Measurements from ENCODE around the gene CCDC181.
"Not testable (repeated sequence)": the region's sequence is repeated elsewhere in the genome, so short reads cannot be mapped to it uniquely, and the experiment has no call there.

CCDC181 gene

DNA sequence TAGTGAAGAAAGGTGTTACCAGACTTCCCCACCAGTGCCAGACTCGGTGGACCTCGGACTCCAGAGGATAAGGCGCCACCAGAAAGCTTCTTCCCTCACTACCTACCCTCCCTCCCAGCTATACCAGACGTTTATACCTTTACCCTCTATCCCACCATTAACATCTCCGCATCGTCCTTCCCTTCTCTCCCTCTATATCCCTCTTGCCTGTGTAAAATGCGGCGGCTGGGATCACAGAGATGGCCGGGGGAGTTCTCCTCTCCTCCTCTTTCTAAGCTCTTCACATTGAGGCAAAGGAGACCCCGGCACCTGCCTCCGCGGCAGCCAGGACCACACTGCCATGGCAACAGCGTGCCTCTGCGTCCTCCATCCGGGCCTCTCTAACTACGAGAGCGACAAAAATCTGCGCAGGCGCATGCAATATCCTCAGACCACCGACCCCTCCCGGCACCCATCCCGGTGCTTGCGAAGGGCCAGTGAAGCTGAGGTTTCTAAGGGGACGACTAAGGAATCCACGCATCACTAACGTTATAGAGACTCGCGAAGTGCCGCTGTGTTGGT lies at the start of gene CCDC181:
TSS of gene CCDC181 (minus strand) at position 394 of the 561 bp plus-strand sequence. CDS start 2,547 bp downstream, outside the sequence.
- FAIRE-seq: no peak

DNA sequence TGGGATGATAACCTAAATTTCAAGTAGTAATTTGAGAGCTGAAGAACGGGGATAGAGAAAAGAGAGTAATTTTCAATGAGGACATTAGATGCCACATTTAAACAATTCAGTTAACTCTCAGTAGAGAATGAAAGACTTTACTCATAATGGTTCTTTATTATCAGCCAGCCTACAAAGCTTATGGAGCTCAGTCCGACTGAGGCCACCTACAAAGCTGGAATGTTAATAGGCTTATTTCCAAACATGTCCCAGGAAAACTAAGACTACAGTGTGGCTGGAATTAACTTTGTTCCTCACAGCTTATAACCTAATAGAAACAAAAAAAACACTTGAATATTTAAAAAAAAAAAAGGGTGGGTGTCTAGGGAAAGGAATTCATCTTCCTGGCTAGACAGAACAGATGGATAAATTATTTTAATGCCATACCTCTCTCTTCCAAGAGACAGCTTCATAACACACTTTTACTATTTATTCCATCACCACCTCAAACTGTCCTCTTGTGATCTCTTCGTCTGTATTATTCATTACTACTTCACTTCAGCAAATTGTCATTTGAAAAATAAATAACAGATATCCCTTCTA lies 48.6 kb upstream of the CCDC181 start:
- FAIRE-seq: no peak

DNA sequence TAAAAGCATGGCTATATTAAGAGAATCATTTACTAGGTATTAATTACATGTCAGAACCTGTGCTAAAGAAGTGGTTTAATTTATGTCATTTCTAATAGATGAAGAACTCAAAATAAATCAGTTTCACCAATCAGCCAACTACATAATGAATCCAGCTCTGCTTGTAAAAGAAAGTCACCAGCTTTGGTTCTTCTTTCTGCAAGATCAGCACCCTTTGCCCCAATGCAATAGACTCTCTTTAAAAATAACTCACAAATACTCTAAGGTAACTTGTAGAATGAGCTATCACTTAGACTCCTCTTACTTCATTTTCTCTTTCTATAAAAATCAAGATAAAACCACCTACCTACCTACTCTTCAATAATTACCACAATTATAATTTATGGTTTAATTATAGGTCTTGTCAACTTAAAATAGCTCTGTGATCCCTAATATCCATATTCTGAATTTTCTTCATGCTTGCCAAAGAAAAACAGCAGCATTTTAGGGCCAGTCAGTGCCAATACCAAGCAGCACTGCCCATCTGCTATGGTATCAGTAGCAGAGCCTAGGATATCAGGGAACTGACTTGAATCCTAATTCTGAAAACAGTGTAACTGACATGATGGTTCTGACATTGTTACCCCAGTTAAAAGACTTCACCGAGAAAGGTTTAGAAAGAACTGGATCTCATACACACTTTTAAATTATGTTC lies 47.2 kb upstream of the CCDC181 start:
- no peak for FAIRE-seq

DNA sequence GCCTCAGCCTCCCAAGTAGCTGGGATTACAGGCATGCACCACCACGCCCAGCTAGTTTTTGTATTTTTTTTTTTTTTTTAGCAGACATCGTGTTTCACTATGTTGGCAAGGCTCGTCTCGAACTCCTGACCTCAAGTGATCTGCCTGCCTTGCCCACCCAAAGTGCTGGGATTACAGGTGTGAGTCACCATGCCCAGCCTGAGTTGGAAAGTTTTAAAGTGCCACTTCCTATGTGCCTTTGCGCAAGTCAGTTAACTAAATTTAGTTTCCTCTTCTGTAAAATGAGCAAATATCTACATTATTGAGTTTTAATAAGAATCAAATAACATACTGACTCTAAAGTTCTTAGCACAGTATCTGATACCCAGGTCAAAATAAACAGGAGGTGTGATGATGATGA lies 46.1 kb upstream of the CCDC181 start:
- no peak for FAIRE-seq

DNA sequence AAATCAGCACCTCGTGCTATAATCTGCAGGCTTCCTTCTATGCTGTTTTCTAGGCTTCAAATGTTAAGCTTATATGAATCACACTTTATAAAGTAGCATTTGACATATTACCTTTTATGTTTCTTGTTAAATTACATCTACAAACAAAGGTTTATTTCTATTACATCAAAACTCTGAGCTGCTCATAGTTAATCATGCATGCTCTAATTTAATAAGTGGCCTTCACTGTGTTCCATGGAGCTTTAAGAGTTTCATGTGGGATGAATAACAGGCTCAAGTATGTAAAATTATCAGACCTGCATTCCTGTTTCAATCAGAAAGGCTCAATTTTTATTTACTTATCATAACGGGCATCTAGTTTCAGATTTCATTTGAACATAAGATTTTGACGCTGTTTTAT lies 45.5 kb upstream of the CCDC181 start:
- FAIRE-seq: no peak

DNA sequence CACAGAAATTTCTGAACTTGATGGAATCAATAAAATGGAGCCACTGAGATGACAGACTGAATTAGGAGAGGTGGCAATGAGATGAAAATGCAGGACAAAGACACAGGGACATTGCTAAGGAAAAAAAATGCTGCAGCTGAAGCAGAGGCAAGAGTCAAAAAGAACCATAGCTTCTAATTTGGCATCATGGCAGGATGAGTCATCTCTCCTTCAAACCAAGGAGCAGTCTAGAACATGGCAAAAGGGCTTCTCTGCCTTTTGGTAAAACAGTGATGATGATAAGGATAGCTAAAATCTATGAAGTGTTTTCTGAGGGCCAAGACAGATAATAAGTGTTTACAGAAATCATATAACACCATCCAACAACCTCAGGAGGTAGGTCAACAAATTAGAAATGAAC lies 41.7 kb upstream of the CCDC181 start:
- FAIRE-seq: no peak

DNA sequence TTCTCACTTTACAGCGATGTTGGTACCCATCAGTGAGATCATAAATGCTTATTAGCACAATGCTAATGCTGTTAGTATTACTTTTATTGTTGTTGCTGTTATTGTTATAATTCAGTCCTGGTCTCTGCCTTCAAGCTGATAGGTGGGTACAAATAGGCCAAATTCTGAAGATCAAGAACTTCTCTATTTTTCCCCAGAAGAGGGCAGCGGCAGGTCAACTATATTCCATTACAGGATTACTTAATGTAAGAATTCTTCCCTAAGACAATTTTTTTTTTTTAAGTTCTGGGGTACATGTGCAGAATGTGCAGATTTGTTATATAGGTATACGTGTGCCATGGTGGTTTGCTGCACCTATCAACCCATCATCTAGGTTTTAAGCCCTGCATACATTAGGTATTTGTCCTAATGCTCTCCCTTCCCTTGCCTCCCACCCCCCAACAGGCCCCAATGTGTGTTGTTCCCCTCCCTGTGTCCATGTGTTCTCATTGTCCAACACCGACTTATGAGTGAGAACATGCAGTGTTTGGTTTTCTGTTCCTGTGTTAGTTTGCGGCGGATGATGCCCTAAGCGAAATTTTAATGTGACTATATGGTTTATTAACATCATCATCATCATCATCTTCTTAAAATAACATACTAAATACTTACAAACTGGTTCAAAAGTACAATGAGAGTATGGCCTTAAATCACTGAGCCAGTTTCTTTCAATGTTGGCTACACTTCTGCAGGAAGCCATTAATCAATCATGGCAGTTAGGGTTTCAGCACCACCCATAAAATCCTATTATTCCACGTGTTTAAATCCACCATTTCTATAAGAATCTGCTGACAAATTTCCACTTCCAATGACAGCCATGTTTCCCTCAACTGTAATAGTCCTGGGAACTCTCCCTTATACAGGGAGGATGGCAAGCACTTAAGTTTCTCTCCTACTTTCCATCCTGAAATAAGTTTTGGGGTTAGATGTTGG lies 39.3 kb upstream of the CCDC181 start:
- FAIRE-seq: peak; percentile 90

DNA sequence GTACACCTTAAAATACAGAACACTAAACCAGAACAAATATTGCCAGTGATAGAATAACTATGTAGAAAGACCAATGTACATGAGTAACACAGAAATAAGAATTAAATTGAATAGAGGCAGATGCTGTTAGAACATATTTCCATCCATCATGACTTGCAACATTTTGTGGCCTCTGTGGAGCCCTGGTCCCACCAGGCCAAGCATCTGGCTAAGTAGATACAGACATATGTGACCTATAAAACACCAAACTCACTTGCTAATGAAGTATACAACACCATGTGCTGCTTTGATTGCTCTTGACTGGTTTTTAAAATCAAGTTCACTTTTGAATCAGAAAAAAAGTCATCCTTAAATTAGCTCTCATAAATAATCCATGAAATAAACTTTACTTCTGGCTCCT lies 38.0 kb upstream of the CCDC181 start:
- FAIRE-seq: no peak

DNA sequence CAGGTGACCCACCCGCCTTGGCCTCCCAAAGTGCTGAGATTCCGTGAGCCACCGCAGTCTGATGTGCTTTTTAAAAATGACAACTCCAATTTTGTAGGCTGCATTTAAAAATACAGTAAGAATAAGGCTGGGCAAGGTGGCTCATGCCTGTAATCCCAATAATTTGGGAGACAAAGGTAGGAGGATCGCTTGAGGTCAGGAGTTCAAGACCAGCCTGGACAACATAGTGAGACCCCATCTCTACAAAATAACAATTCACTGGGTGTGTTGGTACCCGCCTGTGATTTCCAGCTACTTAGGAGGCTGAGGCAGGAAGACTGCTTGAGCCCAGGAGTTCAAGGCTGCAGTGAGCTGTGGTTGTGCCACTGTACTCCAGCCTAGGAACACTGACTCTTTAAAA lies 35.1 kb upstream of the CCDC181 start:
- FAIRE-seq: no peak

DNA sequence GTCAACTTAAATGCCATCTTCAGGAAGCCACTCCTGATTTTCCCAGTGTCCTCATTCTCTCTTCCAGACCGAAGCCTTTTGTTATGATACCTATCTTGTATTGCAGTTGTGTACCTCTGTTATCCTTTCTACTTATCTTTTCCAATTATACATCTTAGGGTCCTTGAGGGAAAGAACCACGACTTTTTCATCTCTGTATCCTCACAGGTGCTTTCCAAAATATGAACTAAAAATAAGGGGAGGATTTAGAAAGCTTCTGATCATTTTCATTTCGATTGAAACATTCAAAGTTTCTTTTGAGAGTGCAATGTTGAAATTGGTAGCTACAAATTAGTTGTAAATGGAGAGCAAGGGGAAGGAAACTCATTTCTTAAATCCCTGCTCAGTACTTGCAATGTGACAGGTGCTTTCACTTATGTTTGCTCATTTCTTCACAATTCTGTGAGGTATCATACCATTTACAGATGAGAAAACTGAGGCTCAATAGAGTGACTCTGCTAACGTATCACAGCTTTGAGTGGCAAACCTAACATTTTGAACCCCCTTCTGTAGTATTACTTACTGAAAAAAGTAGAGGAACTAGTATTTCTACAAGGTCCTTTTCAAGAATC lies 34.2 kb upstream of the CCDC181 start:
- no peak for FAIRE-seq

DNA sequence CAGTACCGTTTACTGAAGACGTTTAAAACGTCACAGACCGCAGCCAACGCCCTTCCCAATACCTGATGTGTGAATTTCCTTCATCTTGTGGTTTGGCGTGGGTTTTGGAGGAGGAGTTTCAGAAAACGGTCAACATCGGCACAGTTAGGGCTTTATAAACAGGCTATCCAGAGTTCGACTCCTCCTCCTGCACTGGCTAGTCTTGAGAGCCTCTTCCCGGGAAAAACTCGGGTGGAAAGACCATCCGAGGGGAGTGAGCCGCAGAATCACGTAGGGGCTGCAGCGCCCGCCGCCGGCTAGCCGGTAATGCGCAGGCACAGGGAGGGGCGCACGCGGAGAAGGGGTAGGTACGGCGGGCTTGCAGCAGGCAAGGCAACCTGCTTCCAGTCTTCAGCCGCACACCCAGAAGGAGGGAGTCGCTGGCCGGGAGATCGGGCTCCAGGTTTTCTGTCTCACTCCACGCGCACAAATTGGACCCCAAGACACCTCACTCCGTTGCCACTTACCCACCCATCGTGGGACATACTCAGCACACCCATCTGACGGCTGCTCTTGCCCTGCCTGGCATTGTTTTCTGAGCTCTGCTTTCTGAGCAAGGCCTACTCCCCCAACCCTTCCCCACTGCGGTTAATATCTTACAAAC lies 33.0 kb upstream of the CCDC181 start:
- no peak for FAIRE-seq

DNA sequence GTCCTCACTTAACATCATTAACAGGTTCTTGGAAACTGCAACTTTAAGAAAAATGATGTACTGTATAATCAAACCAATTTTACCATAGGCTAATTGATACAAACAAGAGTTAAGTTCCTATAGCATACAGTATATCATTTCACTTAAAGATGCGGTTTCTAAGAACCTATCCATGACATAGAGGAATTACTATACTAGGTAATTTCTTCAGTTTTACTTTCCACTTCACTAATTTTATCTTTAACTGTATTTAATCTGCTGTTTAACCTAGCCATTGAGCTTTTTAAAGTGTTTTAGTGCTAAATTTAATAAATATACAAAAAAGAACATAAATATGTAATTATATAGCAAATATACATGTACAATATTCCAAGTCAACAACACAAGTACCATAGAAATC lies 30.2 kb upstream of the CCDC181 start:
- peak; percentile 86 for FAIRE-seq

DNA sequence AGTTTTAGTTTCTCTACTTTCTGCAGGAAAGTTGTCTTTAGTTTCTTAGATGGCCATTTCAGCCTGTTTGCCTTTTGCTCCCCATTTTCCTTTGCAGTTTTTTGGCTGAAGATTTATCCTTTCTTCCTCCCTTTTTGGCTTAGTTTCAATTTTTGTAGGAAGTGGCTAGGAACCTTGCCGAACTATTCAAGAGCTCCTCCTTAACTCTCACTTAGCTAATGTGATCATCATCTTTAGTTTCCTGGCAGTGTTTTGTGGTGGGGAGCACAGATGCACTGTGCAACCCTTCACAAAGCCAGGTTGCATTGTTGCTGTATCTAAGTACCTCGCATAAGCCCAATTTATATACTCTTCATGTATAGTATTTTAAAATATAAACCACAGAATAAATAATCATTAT lies 28.8 kb upstream of the CCDC181 start:
- no peak for FAIRE-seq

DNA sequence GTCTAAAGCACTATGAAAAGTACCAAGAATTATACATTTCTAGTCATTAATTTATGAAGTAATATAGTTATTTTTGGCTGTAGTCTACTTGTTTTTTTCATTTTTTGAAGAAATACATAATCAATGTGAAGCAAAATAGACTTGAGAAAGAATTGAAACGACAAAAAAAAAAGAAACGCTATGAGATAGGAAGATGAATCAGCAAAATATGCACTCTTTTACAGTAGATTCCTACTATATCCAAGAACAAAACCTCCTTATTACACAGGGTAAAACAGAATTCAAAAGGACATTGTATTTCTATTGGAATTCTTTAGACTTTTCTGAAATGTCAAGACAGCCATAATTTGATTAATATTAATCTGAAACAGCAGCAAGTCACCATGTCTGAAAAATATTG lies 25.6 kb upstream of the CCDC181 start:
- FAIRE-seq: peak; percentile 15

DNA sequence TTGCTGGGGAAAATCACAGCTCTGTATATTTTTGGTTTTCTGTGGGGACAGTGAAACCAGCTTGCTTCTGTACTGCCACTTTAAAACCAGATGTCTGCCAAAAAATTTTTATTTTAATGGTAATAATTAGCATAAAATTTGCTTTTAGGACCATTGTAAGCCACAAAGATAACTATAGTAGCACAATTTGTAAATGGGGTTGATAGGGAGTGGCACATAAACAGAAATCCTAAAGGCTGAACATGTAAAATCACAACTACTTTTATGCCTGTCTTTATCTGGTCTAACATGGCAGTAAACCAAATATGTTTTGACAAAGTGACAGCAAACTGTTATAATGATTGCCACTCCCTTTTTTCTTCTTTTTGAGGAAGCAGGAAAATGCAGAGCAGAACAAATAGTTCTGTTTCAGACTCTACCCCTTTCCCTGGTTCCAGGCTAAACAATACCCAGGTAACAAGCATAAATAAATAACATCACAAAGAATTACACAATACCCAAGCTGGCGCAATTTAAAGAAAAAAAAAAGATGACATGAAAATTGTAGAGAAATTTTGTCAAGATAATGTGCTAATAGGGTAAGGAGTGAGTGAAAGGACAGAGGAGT lies 24.0 kb upstream of the CCDC181 start:
- no peak for FAIRE-seq

DNA sequence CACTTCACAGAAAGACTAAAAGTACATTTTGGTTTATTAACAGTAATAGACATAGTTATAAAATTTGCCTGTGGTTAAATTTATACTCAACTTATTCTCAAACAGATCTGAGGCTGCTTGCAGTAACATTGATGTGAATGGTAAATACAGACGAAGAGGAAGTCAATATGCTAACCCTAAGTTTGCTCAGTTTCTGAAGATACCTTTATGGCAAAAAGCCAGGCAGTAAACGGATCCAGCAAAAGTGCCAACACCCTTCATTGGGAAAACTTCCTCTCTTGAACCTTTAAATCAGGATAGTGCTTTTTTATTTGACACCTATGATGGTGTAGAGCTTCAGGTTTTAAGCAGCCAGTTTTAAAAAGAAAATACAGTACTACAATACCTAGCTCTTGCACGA lies 16.6 kb upstream of the CCDC181 start:
- no peak for FAIRE-seq

DNA sequence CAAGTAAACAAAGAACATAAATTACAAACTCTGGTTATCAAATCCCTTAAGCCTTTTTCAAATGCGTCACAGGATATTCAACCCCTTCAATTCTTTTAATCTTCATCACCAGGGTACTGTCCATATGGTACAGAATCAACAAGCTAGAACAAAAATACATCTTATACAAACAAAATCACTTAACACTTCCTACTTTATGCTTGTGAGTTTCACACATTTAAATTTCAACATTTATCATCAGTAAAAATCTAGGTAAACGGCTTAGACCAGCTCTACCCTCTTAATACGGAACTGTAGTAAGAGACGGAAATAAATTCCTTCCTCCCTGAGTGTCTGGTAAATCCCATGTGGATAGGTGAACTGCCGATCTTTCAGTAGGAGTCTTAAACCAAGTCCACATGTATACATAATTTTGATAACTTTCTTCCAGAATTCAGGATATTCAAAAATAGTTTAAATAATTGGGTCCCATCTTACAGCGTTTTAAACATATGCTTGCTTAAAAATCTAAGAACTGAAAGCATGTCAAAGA lies 1.0 kb downstream of the CCDC181 start:
- FAIRE-seq: no peak

DNA sequence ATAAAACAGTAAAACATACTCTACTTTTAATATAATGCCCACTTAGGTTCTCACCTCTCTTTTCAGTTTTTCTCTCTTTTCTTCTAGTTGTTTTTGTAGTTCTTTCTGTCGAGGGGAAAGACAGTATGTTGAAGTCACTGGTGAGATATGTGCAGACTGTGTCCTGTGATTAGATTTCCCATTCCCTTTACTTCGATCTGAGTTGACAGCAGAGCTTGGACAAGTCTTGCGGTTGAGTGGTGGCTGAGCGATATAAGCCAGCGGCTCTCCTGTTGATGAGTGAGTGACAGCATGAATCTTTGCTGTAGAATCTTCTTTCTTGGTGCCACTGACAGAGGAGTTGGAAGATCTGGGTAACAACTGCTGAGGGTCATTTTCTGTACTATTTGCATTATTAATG lies 6.0 kb downstream of the CCDC181 start:
- FAIRE-seq: no peak

DNA sequence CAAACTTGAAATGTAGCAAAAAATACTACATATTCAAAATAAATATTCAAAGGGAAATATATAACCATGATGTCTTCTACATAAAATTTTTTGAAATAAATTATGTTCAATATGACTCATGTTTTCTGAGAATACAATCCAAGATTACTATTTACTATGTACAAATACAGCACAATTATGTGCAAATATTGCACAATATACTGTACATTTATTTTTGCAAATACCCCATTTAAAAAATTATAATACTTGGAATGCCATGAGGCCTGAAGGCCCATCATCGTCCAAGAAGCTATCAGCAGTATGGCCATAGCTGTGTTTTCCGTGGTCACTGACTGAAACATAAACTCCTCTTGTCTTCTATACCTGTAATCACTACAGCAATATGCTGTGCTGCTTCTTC lies 12.3 kb downstream of the CCDC181 start:
- FAIRE-seq: peak; percentile 84

DNA sequence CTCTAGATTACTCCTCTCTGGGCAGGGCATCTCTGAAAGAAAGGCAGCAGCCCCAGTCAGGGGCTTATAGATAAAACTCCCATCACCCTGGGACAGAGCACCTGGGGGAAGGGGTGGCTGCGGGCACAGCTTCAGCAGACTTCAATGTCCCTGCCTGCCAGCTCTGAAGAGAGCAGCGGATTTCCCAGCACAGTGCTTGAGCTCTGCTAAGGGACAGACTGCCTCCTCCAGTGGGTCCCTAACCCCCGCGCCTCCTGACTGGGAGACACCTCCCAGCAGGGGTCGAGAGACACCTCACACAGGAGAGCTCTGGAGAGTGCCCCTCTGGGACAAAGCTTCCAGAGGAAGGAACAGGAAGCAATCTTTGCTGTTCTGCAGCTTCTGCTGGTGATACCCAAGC lies 18.9 kb downstream of the CCDC181 start:
- not testable (repeated sequence) for FAIRE-seq

DNA sequence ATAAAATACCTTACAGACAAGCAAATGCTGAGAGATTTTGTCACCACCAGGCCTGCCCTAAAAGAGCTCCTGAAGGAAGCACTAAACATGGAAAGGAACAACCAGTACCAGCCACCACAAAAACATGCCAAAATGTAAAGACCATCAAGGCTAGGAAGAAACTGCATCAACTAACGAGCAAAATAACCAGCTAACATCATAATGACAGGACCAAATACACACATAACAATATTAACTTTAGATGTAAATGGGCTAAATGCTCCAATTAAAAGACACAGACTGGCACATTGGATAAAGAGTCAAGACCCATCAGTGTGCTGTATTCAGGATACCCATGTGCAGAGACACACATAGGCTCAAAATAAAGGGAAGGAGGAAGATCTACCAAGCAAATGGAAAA lies 24.7 kb downstream of the CCDC181 start:
- not testable (repeated sequence) for FAIRE-seq

DNA sequence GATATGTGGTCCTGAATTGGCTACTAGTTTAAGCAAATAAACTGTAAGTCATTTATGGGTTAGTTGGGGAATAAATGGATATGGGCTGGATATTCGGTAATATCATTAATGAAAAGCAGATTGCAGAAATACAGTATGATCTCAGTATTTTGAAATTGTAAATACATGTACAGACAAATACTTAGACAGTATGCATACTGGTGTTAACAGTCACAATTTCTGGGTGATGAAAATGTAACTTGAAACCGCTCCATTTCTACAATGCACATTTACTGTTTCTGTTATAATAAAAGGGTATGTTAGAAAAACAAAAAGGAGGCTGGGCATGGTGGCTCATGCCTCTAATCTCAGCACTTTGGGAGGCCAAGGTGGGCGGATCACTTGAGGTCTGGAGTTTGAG lies 31.3 kb downstream of the CCDC181 start:
- no peak for FAIRE-seq
